HTERT RPE-1 (cell line): Measurements from ENCODE around the gene TEAD4.
"Not testable (repeated sequence)": the region's sequence is repeated elsewhere in the genome, so short reads cannot be mapped to it uniquely, and the experiment has no call there.

Source experiments
- in situ Hi-C: fragments of 300-500 bp; cut with MboI; formaldehyde crosslinking; loops from 4 replicates; pipeline ENCODE4 v1.14.3; 2020; ENCODE audit warnings: low sequenced_read_pairs

TEAD4 gene

DNA sequence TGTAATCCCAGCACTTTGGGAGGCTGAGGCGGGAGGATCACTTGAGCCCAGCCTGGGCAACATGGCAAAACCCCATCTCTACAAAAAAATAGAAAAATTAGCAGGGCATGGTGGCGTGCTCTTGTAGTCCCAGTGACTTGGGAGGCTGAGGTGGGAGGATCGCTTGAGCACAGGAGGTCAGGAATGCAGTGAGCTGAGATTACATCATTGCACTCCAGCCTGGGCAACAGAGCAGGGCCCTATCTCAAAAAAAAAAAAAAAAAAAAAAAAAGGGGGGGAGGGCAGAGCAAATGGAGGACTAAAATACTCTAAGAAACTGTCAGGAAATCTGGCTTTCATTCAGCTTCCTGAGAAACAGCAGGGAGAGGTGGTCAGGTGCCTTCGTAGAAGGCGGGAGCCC lies 86.3 kb downstream of the TEAD4 start:
- in situ Hi-C loops = no loop called here

DNA sequence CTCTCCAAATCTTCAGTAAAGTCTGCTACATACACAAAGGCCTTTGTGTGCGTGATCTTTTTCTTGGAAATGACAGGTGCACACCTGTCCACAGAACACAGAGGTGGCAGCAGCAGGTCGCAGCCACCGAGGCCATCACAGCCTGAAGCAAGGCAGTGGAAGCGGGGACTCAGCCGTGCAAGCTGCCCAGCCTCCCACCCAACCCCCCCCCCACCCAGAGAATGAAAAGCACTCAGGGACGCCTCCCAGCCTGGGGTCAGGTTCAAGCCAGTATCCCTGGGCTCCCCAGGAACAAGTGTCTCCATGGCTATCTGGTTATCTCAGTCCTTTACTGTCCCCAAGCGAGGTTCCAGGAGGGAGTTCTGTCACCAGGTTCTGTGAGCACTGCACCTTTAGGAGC lies 86.8 kb downstream of the TEAD4 start:
- in situ Hi-C loops = no loop called here

GRCh38 chr12:3046441-3047200 lies 87.4 kb downstream of the TEAD4 start:
- in situ Hi-C loops = no loop called here

- in situ Hi-C loops = no loop called here
Measured at GRCh38 chr12:3047961-3048360, 88.8 kb downstream of the TEAD4 start.

DNA sequence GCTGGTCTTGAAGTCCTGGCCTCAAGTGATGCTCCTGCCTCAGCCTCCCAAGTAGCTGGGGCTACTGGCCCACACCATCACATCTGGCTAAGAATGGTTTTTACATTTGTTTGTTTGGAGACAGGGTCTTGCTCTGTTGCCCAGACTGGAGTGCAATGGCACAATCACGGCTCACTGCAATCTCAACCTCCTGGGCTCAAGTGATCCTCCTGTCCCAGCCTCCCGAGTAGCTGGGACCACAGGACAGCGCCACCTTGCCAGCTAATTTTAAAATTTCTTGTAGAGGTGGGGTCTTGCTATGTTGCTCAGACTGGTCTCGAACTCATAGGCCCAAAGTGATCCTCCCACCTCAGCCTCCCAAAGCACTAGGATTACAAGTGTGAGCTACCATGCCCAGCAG lies 89.3 kb downstream of the TEAD4 start:
- in situ Hi-C loops = no loop called here

DNA sequence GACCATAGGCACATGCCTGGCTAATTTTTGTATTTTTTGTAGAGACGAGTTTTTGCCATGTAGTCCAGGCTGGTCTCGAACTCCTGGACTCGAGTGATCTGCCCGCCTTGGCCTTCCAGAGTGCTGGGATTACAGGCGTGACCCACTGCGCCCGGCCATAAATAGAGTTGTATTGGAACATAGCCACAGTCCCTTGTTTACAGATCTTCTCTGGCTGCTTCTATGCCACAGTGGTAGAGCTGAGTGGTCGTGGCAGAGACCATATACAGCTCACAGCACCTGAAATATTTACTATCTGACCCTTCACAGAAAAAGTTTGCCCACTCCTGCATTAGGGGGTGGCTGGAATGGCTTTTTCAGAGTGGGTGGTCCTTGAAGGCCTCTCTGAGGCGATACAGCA lies 90.0 kb downstream of the TEAD4 start:
- in situ Hi-C loops = no loop called here

DNA sequence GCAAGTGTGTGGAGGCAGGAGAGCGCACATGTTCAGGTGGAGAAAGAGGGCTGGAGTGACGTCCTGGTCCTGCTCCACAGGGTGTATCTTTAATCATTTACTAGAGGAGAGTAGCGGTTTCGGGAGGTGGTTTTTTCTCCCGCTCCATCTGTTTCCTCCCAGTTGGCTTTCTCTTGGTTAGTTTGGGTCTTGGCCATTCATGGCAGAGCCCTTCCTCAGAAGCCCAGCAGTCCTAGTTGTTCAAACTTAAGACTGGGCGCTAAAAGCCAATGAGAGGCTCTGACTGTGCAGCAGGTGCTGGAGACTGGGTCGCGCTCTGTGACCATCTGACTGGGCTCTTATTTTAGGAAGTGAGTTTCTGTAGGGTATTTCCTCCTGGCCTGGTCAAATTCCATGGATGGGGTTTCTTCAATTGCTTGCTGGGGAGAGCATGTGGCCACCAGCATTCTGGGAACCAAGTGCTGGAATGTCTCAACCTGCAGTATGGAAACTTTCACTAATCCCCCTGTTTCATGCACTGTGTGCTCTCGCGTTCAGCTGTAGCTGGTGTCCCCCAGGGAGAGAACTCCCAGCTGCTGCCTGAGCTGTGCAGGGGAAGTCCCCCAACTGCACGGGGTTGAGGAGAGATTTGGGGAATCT lies 90.5 kb downstream of the TEAD4 start:
- in situ Hi-C loops = no loop called here

DNA sequence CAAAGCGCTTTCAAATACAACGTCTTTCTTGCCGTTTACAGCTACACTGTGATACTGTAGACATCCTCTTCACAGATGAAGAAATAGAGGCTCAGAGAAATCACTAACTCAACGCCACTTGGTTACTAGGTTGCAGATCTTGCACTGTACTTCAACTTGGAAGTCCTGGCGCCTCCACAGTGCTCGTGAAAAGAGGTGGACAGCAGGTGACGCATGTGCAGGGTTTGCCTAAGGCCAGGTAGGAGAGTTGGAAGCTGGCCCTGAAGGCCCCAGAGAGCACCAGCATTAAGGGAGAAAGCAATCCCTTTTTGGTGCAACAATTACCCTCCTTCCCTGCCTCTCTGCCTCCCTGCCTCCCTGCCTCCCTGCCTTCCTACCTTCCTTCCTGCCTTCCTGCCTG lies 95.2 kb downstream of the TEAD4 start:
- in situ Hi-C loops = no loop called here

DNA sequence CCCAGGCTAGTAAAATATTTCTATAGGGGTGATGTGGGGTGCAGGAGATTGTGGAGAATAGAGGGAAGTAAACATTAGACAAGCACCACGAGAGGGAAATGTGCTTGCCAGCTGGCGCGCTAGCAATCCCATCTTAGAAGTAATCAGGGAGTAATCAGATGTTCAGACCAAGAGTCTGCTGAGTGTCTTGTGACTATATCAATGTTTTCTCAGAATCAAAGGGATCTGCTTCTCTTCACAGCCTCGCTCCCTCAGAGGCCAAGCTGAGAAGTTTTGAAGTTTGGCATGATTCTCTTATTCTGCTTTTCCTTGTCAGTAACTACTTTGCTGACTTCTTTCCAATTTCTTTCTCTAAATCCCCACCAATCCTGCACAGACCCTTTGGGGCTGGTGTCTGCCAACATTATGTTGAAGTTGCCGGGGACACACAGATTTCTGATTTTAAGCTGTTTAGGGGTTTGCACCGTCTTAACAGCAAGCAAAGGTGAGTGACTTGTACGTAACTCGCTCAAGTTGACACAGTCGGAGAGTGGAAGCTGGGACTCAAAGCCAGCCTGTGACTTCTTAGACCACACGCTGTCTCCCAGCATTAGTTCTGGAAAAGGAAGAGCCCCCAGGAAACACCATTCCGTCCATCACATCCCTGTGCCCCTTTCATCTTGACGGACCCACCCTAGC lies 96.0 kb downstream of the TEAD4 start:
- in situ Hi-C loops = no loop called here

GRCh38 chr12:3055704-3056467 lies 96.7 kb downstream of the TEAD4 start:
- in situ Hi-C loops = no loop called here

DNA sequence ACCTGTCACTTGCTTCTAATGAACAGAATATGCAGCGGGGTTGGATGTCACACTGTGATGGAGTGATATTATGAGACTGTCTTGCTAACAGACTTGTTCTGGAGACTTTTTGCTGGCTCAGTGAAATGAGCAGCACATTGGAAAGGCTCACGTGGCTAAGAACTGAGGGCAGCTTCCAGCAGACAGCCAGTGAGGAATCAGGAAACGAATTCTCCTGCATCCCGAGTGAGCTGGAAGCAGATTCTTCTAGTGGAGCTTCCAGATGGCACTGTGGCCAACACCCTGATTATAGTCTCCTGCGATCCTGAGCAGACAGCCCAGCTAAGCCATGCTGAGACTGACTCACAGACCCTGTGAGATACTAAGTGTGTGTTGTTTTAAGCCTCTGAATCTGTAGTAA lies 101.9 kb downstream of the TEAD4 start:
- in situ Hi-C loops = no loop called here

DNA sequence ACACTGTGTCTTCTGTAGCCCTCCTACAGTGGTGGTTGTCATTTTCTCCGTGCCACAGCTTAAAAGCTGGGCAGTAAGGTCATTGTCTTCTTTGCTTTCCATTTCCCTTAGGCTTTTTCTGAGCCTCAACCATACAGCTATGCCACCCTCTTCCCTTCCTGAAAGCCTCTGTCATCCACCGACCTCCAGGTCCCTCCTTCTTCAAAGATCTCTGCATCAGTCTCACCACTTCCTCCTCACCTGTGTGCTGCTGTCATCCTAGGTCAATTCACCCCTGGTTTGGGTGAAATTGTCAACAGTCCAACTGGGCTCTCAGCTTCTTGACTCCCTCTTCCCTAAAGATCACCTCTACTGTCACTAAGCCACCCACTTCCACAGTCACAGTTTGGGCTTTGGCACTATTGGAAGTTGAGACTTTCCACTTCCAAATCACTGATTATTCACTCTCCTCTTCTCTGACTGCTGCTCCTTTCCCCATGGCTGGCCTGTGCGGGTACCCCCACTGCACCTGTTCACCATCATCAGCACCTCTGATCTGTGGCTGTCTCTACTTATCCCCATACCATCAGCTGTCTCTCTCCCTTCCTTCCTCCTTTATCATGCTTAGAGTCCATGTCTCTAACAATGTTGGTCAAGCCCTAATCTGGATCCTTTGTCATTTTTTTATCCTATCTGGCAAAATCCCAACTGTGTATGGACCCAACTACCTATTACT lies 102.5 kb downstream of the TEAD4 start:
- in situ Hi-C loops = no loop called here

DNA sequence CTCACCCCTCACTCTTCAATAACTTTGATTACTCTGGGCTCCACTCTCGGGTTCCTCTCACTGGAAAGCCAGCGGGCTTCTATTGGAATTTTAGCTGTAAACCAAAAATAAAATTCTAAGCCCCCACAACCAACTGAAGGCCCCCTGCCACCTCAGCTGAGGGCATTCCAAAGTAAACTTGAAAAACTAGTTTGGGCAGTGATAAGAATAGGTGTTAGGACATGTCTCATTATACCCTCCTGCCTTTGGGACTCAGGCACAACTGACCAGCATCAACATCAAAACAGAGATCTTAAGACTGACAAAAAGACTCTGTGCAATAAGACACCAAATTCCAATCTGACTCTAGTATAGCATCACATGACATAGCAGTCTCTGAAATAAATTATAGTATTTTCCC lies 106.1 kb downstream of the TEAD4 start:
- in situ Hi-C loops = no loop called here

DNA sequence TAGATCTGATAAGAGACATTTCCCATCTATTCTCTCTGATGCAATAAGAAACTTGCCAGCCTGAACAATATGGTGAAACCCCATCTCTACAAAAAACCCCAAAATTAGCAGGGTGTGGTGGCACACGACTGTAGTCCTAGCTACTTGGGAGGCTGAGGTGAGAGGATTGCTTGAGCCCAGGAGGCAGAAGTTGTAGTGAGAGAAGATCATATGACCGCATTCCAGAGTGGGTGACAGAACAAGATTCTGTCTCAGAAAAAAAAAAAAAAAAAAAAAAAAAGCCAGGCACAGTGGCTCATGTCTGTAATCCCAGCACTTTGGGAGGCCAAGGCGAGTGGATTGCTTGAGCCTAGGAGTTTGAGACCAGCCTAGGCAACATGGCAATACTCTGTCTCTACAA lies 106.6 kb downstream of the TEAD4 start:
- in situ Hi-C loops = not testable (repeated sequence)

- in situ Hi-C loops = no loop called here
Measured at GRCh38 chr12:3069714-3070113, 110.5 kb downstream of the TEAD4 start.

DNA sequence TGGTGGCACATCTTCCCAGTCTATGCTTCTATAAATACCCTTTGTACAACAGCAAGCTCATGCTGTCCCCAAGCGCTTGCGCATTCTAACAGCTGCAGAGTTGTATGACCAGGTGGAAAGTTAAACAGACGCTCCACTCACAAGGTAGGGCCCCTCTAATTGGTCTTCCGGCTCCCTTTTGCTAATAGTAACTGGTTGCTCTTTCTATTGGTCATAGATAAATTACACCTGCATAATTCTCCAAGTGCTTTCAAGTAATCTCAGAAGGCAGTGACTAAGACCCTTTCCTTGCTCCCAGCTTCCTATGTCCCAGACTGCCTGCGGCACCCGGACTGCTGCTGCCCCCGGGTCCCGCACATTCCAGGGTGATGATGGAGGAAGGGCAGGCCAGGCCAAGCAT lies 111.9 kb downstream of the TEAD4 start:
- in situ Hi-C loops = no loop called here

DNA sequence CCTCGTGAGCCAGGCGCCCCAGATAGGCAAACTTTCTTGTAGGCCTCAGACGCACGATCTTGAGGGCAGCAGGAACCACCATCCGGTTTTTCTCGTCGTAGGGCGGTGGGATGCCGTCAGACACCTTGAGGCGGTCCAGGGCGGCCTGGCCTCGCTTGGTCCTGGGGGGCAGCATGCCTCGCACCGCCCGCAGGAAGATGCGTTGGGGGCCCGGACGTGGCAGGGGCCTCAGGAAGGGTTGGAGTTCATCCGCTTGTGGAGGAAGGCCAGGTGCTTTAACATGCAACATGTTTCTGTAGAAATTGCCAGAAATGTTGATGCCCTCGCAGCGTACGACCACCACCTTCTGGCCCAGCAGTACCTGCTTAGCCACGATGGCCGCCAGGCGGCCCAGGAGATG lies 112.5 kb downstream of the TEAD4 start:
- in situ Hi-C loops = no loop called here

DNA sequence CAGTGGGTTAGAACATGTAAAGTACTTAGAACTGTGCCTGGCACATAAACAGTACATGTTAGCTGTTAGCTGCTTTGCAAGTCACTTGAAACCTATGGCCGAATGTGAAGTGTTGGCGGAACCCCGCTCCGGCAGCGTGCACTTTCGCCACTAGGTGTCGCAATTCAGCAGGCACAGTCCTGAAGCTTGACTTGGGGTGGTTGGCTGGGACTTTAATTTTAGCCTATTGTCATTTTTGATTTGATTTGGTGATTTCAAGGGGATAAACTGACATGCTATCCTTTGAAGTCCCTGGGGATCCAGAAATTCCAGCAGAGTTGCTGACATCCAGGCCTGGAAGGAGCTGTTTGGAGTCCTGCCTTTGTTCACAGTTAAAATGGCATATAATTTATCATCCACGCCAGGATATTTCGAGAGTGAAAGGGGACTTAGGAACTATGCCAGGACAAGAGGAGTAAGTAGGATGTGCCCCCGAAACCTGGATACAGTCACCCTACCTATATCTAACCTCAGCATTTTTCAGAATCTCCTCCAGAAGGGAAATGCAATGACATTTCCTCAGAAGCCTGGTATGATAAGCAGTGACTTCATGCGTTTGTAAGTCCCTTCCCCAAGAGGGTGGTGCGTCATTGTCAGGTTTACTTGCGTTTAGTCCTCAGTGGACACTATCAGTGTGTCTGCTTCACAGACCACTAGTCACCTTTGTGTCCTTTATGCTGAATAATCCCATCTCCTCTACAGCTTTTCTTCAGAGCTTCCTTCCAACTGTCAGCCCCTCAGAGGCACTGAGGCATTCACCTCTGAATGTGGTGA lies 114.4 kb downstream of the TEAD4 start:
- in situ Hi-C loops = no loop called here

GRCh38 chr12:3075315-3075714 lies 116.1 kb downstream of the TEAD4 start:
- in situ Hi-C loops = no loop called here
